Muscle layer of duodenum (tissue), 2 donors: ENCODE results near the gene PCDHA5.
"Not testable (repeated sequence)": the region's sequence is repeated elsewhere in the genome, so short reads cannot be mapped to it uniquely, and the experiment has no call there.

Experiments
- H3K27ac ChIP-seq: one replicate; pipeline ENCODE4 v1.7.0; 2013; ENCODE audit warnings: mild to moderate bottlenecking, low read length
- H3K27me3 ChIP-seq: one replicate; pipeline ENCODE4 v1.7.0; 2013; ENCODE audit warnings: low read depth, mild to moderate bottlenecking, control low read depth, low read length
- H3K36me3 ChIP-seq, 2 donors: one replicate each; pipeline ENCODE4 v1.7.0; 2013; ENCODE audit warnings: low read length in 2 of 2, control low read depth in 1 of 2, mild to moderate bottlenecking in 1 of 2; ENCODE audit not compliant: insufficient read depth in 2 of 2, control insufficient read depth in 1 of 2
- H3K4me1 ChIP-seq, 2 donors: one replicate each; pipeline ENCODE4 v1.7.0; 2013; ENCODE audit warnings: low read length in 2 of 2, mild to moderate bottlenecking in 2 of 2, control low read depth in 1 of 2, moderate library complexity in 1 of 2; ENCODE audit not compliant: insufficient read depth in 2 of 2, control insufficient read depth in 1 of 2
- H3K4me3 ChIP-seq, 2 donors: one replicate each; pipeline ENCODE4 v1.7.0; 2013; ENCODE audit warnings: low read length in 2 of 2, low read depth in 1 of 2, mild to moderate bottlenecking in 1 of 2
- H3K9me3 ChIP-seq, 2 donors: one replicate each; pipeline ENCODE4 v1.7.0; 2013; ENCODE audit warnings: low read length in 2 of 2, control low read depth in 1 of 2, mild to moderate bottlenecking in 1 of 2; ENCODE audit not compliant: control insufficient read depth in 1 of 2
- donor health status: healthy.

The PCDHA5 gene

GRCh38 chr5:140821375-140822280 is at the start of gene PCDHA5:
TSS of gene PCDHA5 (plus strand) at chr5:140821613.
- Histone ChIP-seq H3K9me3 (peaks cover 0 to 26% of the 10 kb centered on the region in 2 donors), H3K4me3 (peak within 1 kb of the TSS in 1 of 2 donors; percentile 42), H3K27me3 (no peaks in the 10 kb centered on the region), H3K27ac (no peak within 1 kb of the TSS), H3K4me1 (no peaks in the 10 kb centered on the region), H3K36me3 (no peaks in the 10 kb centered on the region)

DNA sequence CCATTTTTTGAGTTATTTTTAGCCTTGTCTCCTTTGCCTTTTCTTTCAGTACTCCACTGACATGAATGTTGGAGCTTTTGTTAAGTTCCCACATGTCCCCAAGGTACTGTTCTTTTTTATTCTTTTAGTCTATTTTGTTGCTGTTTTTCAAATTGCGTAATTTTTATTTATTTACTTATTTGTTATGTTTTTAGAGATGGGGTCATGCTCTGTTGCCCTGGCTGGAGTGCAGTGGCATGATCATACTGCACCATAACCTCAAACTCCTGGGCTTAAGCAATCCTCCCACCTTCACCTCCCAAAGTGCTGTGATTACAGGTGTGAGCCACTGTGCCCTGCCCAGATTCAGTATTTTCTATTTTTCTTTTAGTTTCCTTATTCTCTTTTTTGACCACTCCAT is 40.9 kb upstream of the PCDHA5 start:
- peaks cover 0 to 4% of the 10 kb centered on the region in 2 donors for H3K36me3 ChIP-seq
- H3K27ac ChIP-seq: no peak overlapping the region
- no peaks in the 10 kb centered on the region for H3K27me3 ChIP-seq
- H3K9me3 ChIP-seq: peaks cover 10 to 68% of the 10 kb centered on the region in 2 donors
- no peaks in the 10 kb centered on the region for H3K4me1 ChIP-seq
- no peak overlapping the region for H3K4me3 ChIP-seq

- Histone ChIP-seq H3K36me3 (peaks cover 0 to 4% of the 10 kb centered on the region in 2 donors), H3K27me3 (no peaks in the 10 kb centered on the region), H3K9me3 (peaks cover 21 to 61% of the 10 kb centered on the region in 2 donors), H3K4me3 (peak within 1 kb of the TSS in 1 of 2 donors; percentile 42), H3K27ac (no peak within 1 kb of the TSS), H3K4me1 (no peaks in the 10 kb centered on the region)
Measured at GRCh38 chr5:140785905-140786686, 35.3 kb upstream of the PCDHA5 start, which contains the start of gene PCDHA1. TSS of gene PCDHA1 (plus strand) at chr5:140786140.

GRCh38 chr5:140787422-140787821 is 34.0 kb upstream of the PCDHA5 start:
- Histone ChIP-seq H3K9me3 (peaks cover 21 to 58% of the 10 kb centered on the region in 2 donors), H3K4me3 (peak overlapping the region in 1 of 2 donors; percentile 42)
- not testable (repeated sequence) for H3K27ac ChIP-seq, H3K27me3 ChIP-seq, H3K36me3 ChIP-seq, H3K4me1 ChIP-seq

- not testable (repeated sequence) for H3K36me3 ChIP-seq, H3K4me1 ChIP-seq, H3K27me3 ChIP-seq, H3K27ac ChIP-seq
- peak overlapping the region in 1 of 2 donors; percentile 42 for H3K4me3 ChIP-seq
- peaks cover 26 to 60% of the 10 kb centered on the region in 2 donors for H3K9me3 ChIP-seq
Measured at GRCh38 chr5:140787849-140788504, 33.4 kb upstream of the PCDHA5 start.

DNA sequence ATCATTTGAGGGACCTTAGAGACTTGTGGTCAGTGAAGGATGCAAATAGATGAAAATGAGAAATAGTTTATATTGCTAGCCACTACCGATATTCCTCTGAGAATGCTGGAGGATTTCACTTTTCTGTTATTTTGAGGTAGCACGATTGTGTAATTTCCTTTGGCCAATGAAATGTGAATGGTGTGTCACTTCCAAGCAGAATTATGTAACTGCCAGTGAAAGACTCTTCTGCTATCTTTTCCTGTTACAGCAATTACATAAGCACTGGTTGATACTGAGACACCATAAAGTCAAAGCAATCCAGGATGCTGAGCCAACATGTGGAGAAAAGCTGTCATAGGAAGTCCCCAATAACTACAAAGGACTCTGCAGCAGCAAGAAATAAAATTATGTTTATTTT is 30.3 kb upstream of the PCDHA5 start:
- Histone ChIP-seq H3K9me3 (peaks cover 38 to 61% of the 10 kb centered on the region in 2 donors), H3K27me3 (no peaks in the 10 kb centered on the region), H3K4me3 (no peak overlapping the region), H3K27ac (no peak overlapping the region), H3K36me3 (no peaks in the 10 kb centered on the region), H3K4me1 (no peaks in the 10 kb centered on the region)

GRCh38 chr5:140794595-140795258 is 26.7 kb upstream of the PCDHA5 start, which contains the start of gene PCDHA2:
TSS of gene PCDHA2 (plus strand) at chr5:140794852.
- peak within 1 kb of the TSS in 1 of 2 donors; percentile 48 for H3K4me3 ChIP-seq
- H3K9me3 ChIP-seq: peaks cover 28 to 43% of the 10 kb centered on the region in 2 donors
- no peaks in the 10 kb centered on the region for H3K27me3 ChIP-seq

GRCh38 chr5:140795259-140795641 is 26.2 kb upstream of the PCDHA5 start:
- H3K36me3 ChIP-seq: no peaks in the 10 kb centered on the region
- H3K4me3 ChIP-seq: peak overlapping the region in 1 of 2 donors; percentile 48
- no peaks in the 10 kb centered on the region for H3K4me1 ChIP-seq
- H3K27ac ChIP-seq: no peak overlapping the region
- peaks cover 28 to 43% of the 10 kb centered on the region in 2 donors for H3K9me3 ChIP-seq
- H3K27me3 ChIP-seq: no peaks in the 10 kb centered on the region

More at GRCh38 chr5:140794595-140795258, 26.7 kb upstream of the PCDHA5 start, which contains the start of gene PCDHA2:
- Histone ChIP-seq H3K36me3 (no peaks in the 10 kb centered on the region), H3K4me1 (no peaks in the 10 kb centered on the region), H3K27ac (no peak within 1 kb of the TSS)

DNA sequence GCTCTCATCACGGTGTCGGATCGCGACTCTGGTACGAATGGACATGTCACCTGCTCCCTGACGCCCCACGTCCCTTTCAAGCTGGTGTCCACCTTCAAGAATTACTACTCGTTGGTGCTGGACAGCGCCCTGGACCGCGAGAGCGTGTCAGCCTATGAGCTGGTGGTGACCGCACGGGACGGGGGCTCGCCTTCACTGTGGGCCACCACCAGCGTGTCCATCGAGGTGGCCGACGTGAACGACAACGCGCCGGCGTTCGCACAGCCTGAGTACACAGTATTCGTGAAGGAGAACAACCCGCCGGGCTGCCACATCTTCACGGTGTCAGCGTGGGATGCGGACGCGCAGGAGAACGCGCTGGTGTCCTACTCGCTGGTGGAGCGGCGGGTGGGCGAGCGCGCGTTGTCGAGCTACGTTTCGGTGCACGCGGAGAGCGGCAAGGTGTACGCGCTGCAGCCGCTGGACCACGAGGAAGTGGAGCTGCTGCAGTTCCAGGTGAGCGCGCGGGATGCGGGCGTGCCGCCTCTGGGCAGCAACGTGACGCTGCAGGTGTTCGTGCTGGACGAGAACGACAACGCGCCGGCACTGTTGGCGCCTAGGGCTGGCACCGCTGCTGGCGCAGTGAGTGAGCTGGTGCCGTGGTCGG is 25.2 kb upstream of the PCDHA5 start:
- not testable (repeated sequence) for H3K36me3 ChIP-seq, H3K4me1 ChIP-seq, H3K27ac ChIP-seq, H3K27me3 ChIP-seq
- H3K9me3 ChIP-seq: peaks cover 23 to 41% of the 10 kb centered on the region in 2 donors
- H3K4me3 ChIP-seq: peak overlapping the region in 1 of 2 donors; percentile 48

DNA sequence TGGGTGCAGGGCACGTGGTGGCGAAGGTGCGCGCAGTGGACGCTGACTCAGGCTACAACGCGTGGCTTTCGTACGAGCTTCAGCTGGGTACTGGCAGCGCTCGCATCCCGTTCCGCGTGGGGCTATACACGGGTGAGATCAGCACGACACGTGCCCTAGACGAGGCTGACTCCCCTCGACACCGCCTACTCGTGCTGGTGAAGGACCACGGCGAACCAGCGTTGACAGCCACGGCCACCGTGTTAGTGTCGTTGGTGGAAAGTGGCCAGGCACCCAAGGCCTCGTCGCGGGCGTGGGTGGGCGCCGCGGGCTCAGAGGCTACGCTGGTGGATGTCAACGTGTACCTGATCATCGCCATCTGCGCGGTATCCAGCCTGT is 24.7 kb upstream of the PCDHA5 start:
- Histone ChIP-seq H3K4me3 (peak overlapping the region in 1 of 2 donors; percentile 33), H3K4me1 (no peaks in the 10 kb centered on the region), H3K9me3 (peaks cover 26 to 46% of the 10 kb centered on the region in 2 donors), H3K27ac (no peak overlapping the region), H3K27me3 (no peaks in the 10 kb centered on the region), H3K36me3 (no peaks in the 10 kb centered on the region)
